Prostate gland (tissue), 2 donors: ENCODE data around the gene TNXB. TPM values are rescaled to one million over a fixed set of nuclear protein-coding genes. Genes with fewer than 3 reads are reported as not detected.

Experiments
- DNase-seq: peaks from one replicate; pipeline ENCODE4 v3.0.0-alpha.2; 2019; ENCODE audit warnings: low spot score
- H3K27ac ChIP-seq, 2 donors: fragments of 200-600 bp; sonication (generic); 2 replicates each; pipeline ENCODE4 v1.5.1; 2017 to 2019
- H3K27me3 ChIP-seq: fragments of 200-600 bp; sonication (generic); replicated peaks from 2 replicates; pipeline ENCODE4 v1.5.1; 2019; ENCODE audit not compliant: insufficient read depth
- H3K36me3 ChIP-seq, 2 donors: fragments of 200-600 bp; sonication (generic); 1 replicate in 1 of 2; 2 replicates in 1 of 2; pipeline versions ENCODE4 v1.5.1 to v1.8.1; 2017 to 2019
- H3K4me1 ChIP-seq: fragments of 200-600 bp; sonication (generic); replicated peaks from 2 replicates; pipeline ENCODE4 v1.5.1; 2019
- H3K4me3 ChIP-seq, 2 donors: fragments of 200-600 bp; sonication (generic); 2 replicates each; pipeline ENCODE4 v1.5.1; 2017 to 2019
- H3K9me3 ChIP-seq: fragments of 200-600 bp; sonication (generic); 2 replicates; pipeline ENCODE4 v1.5.1; 2017
- CTCF ChIP-seq, 4 experiments: fragments of 200-600 bp in 2 of 4; fragments of 450-650 bp in 2 of 4; sonication (generic) in 2 of 4; IDR thresholded peaks; 1 replicate in 3 of 4; 2 replicates in 1 of 4; pipeline ENCODE4 v1.5.1; 2016 to 2019; ENCODE audit warnings: antibody characterized with exemption in 4 of 4, mild to moderate bottlenecking in 2 of 4, moderate library complexity in 2 of 4
- POLR2A ChIP-seq: fragments of 450-650 bp; IDR thresholded peaks from one replicate; pipeline ENCODE4 v1.6.1; 2016; ENCODE audit warnings: antibody characterized with exemption, mild to moderate bottlenecking
- POLR2AphosphoS5 ChIP-seq: sonication (generic); formaldehyde crosslinking; IDR thresholded peaks from one replicate; pipeline ENCODE4 v1.6.1; 2017; ENCODE audit warnings: antibody characterized with exemption
- WGBS: methylation state at CpG from one replicate; pipeline ENCODE4 v1.1.5; 2018; 5-methylcytosine and 5-hydroxymethylcytosine counted together
- intact Hi-C: fragments of 100-400 bp; cut with DNase I; formaldehyde crosslinking; loops from one replicate; pipeline ENCODE4 v1.14.2; 2022
- total RNA-seq, 2 donors: library from RNA; depleted of rRNA; stranded (reverse); fragments of >200 nt; gene quantifications; one replicate each; pipeline ENCODE4 v1.1.0, GENCODE V29; 2016

The TNXB gene
- total RNA-seq, 2 donors from 2014 or later = 18.5 to 29.1 TPM

DNA sequence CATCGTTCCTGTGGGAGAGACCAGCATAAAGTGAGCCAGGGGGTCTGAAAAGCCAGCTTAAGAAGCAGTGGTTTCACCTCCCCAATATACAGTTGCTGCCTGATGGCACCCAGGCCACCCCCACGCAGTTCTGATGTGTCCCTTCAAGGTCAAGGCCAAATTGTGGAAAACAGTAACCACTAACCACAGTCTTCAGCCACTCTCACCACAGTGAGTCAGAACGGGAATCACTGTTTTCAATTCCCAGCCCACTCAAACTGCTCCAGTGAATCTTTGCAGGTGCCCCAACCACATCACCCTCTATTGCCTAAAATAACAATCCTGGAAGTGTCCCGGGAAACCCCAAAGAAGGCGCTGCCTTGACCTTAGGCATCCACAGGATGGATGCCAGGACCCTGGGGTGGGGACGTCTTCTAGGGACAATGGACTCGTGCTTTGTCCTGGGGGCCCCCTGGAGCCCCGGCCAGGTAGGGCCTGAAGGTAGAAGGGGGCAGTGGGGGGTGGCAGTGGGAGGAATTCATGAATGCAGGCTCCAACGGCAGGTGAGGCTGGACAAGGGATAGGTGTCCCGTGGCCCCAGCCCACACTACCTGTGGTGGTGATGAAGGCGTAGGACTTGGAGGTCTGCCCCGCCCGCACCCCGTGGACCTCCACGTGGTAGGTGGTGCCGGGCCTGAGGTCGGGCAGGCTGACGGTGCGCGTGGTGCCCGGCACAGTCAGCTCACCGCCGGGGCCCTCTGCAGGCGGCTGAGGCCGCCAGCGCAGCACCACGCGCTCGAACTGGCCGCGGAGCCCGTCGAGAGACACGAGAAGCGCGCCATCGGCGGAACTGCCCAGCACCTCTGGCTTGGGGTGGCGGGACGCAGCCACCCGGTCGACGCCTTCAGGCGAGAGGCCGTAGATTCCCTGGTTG lies 22.2 kb downstream of the TNXB start:
- Histone ChIP-seq H3K4me1 (no peaks in the 10 kb centered on the region), H3K9me3 (no peaks in the 10 kb centered on the region), H3K27ac (peak overlapping the region in 1 of 2 donors; percentile 42), H3K27me3 (no peaks in the 10 kb centered on the region), H3K4me3 (peak overlapping the region in 1 of 2 donors; percentile 7), H3K36me3 (no peaks in the 10 kb centered on the region)
- WGBS = 48% methylated on average over 17 of the region's 45 CpGs
- TF ChIP-seq CTCF (IDR thresholded peaks at IDR 0.05) (peak in 1 of 4 experiments; percentile 4), POLR2AphosphoS5 (no peak)
- DNase-seq = no peak
- intact Hi-C loops = loop anchor here (1.0 kb wide), 1 partner anchor 26 kb away; no protein-coding TSS in a partner anchor

- TF ChIP-seq POLR2A (no peak), POLR2AphosphoS5 (no peak), CTCF (IDR thresholded peaks at IDR 0.05) (no peak)
- intact Hi-C loops = no loop called here
- H3K36me3 ChIP-seq = no peaks in the 10 kb centered on the region
- H3K27me3 ChIP-seq = no peaks in the 10 kb centered on the region
- WGBS = 84% methylated on average over 17 of the region's 17 CpGs
- DNase-seq = no peak
- no peaks in the 10 kb centered on the region for H3K4me1 ChIP-seq
- H3K4me3 ChIP-seq = no peak overlapping the region
- no peak overlapping the region for H3K27ac ChIP-seq
- no peaks in the 10 kb centered on the region for H3K9me3 ChIP-seq
Observed at GRCh38 chr6:32085759-32086459, 23.2 kb downstream of the TNXB start.

GRCh38 chr6:32084780-32085179 lies 24.4 kb downstream of the TNXB start:
- no peak for DNase-seq
- 90% methylated on average over 2 of the region's 2 CpGs for WGBS
- H3K27me3 ChIP-seq = no peaks in the 10 kb centered on the region
- no peaks in the 10 kb centered on the region for H3K36me3 ChIP-seq
- TF ChIP-seq POLR2AphosphoS5 (no peak), CTCF (IDR thresholded peaks at IDR 0.05) (no peak), POLR2A (no peak)
- H3K9me3 ChIP-seq = no peaks in the 10 kb centered on the region
- H3K27ac ChIP-seq = no peak overlapping the region
- no peaks in the 10 kb centered on the region for H3K4me1 ChIP-seq
- no peak overlapping the region for H3K4me3 ChIP-seq
- intact Hi-C loops = no loop called here

GRCh38 chr6:32083812-32084768 lies 25.0 kb downstream of the TNXB start:
- 90% methylated on average over 22 of the region's 22 CpGs for WGBS
- TF ChIP-seq POLR2A (no peak), CTCF (IDR thresholded peaks at IDR 0.05) (no peak), POLR2AphosphoS5 (no peak)
- intact Hi-C loops = no loop called here
- Histone ChIP-seq H3K4me1 (no peaks in the 10 kb centered on the region), H3K4me3 (no peak overlapping the region), H3K9me3 (no peaks in the 10 kb centered on the region), H3K27me3 (no peaks in the 10 kb centered on the region), H3K27ac (no peak overlapping the region), H3K36me3 (no peaks in the 10 kb centered on the region)
- DNase-seq = no peak
